GM19463 (cell line): ENCODE measurements around the gene EXOC7.
"Not testable (repeated sequence)": the region's sequence is repeated elsewhere in the genome, so short reads cannot be mapped to it uniquely, and the experiment has no call there.

Source experiments
- ATAC-seq: cut with Tn5 transposase; IDR thresholded peaks from one replicate; pipeline ENCODE4 v1.9.1; 2021; ENCODE audit warnings: mild to moderate bottlenecking, moderate library complexity; ENCODE audit not compliant: unreplicated experiment

The EXOC7 gene

GRCh38 chr17:76048711-76049110, 54.9 kb downstream of the EXOC7 start:
- no peak for ATAC-seq

- no peak for ATAC-seq
These were observed 55.5 kb downstream of the EXOC7 start for GRCh38 chr17:76048025-76048605.

GRCh38 chr17:76046064-76046463, 57.5 kb downstream of the EXOC7 start:
- ATAC-seq, result no peak

GRCh38 chr17:76044475-76045007, 59.0 kb downstream of the EXOC7 start:
- ATAC-seq, result not testable (repeated sequence)

- ATAC-seq, result not testable (repeated sequence)
These were observed 60.7 kb downstream of the EXOC7 start for GRCh38 chr17:76042868-76043267.

- no peak for ATAC-seq
These were observed 63.2 kb downstream of the EXOC7 start for GRCh38 chr17:76040376-76040775.

- ATAC-seq, result no peak
These were observed 64.5 kb downstream of the EXOC7 start for GRCh38 chr17:76039121-76039520.

- no peak for ATAC-seq
These were observed 65.5 kb downstream of the EXOC7 start for GRCh38 chr17:76038050-76038449.

- no peak for ATAC-seq
These were observed 66.9 kb downstream of the EXOC7 start for GRCh38 chr17:76036497-76037261.

- no peak for ATAC-seq
These were observed 68.9 kb downstream of the EXOC7 start for GRCh38 chr17:76034428-76035350.

- no peak for ATAC-seq
These were observed 70.4 kb downstream of the EXOC7 start for GRCh38 chr17:76033139-76033538.

GRCh38 chr17:76032780-76033108, 70.8 kb downstream of the EXOC7 start:
- ATAC-seq, result no peak

- ATAC-seq, result no peak
These were observed 71.4 kb downstream of the EXOC7 start for GRCh38 chr17:76032073-76032779.
